ENCODE results near the gene KRT34.

GRCh38 chr17:41367426-41368075 is 14.6 kb downstream of the KRT34 start:
- TF ChIP-seq CTCF (IDR thresholded peaks at IDR 0.05; ENCODE audit: low read depth, low read length) (no peak), EZH2phosphoT487 (IDR thresholded peaks at IDR 0.05; ENCODE audit: low read depth) (no peak)
